B cell (primary cell): ENCODE data around the gene AMBRA1. TPM values are rescaled to one million over a fixed set of nuclear protein-coding genes. Genes with fewer than 3 reads are reported as not detected.

Experiments
- ATAC-seq: fragments of 200-7000 bp; cut with Tn5 transposase; one replicate; pipeline ENCODE4 v1.10.0; 2021; ENCODE audit warnings: low read depth, mild to moderate bottlenecking, moderate number of reproducible peaks, moderate library complexity
- CTCF ChIA-PET: fragments of 350-600 bp; sonication (Branson Sonifier 250); formaldehyde crosslinking; loops from one replicate; lab custom pipeline; 2021; ENCODE audit warnings: antibody characterized with exemption, inconsistent platforms; lab: Charles Lee
- POLR2A ChIA-PET: fragments of 350-600 bp; sonication (Branson Sonifier 250); formaldehyde crosslinking; loops from one replicate; lab custom pipeline; 2021; ENCODE audit warnings: antibody characterized with exemption; lab: Charles Lee
- DNase-seq: peaks from one replicate; pipeline ENCODE4 v3.0.0; 2013
- H2AFZ ChIP-seq: 2 replicates; pipeline ENCODE4 v1.6.1; 2012; ENCODE audit warnings: mild to moderate bottlenecking, low read depth, low read length; ENCODE audit not compliant: insufficient read depth, poor library complexity, severe bottlenecking
- H3K27ac ChIP-seq, 2 donors: 1 replicate in 1 of 2; 2 replicates in 1 of 2; pipeline ENCODE4 v1.5.1; 2012 to 2013; ENCODE audit warnings: low read length in 2 of 2, mild to moderate bottlenecking in 2 of 2, moderate library complexity in 1 of 2
- H3K27me3 ChIP-seq, 4 experiments: fragments of 200-600 bp in 1 of 4; sonication (generic) in 1 of 4; replicated peaks in 1 of 4; 1 replicate in 2 of 4; 2 replicates in 2 of 4; pipeline versions ENCODE4 v1.6.1 to v1.7.0; 2013 to 2016; ENCODE audit warnings: low read length in 3 of 4, mild to moderate bottlenecking in 2 of 4, mixed read lengths in 1 of 4, moderate library complexity in 1 of 4; ENCODE audit not compliant: insufficient read depth in 4 of 4, control insufficient read depth in 3 of 4; ENCODE audit errors: control extremely low read depth in 1 of 4
- H3K36me3 ChIP-seq, 2 experiments: replicated peaks in 1 of 2; 1 replicate in 1 of 2; 2 replicates in 1 of 2; pipeline versions ENCODE4 v1.6.1 to v1.7.1; 2013; ENCODE audit warnings: low read length in 1 of 2; ENCODE audit not compliant: insufficient read depth in 2 of 2, control insufficient read depth in 1 of 2; ENCODE audit errors: control extremely low read depth in 1 of 2, extremely low read depth in 1 of 2
- H3K4me1 ChIP-seq, 2 donors: fragments of 200-600 bp in 1 of 2; sonication (generic) in 1 of 2; 1 replicate in 1 of 2; 2 replicates in 1 of 2; pipeline versions ENCODE4 v1.5.1 to v1.6.1; 2013 to 2017; ENCODE audit warnings: low read length in 2 of 2; ENCODE audit not compliant: control insufficient read depth in 2 of 2, insufficient read depth in 2 of 2
- H3K4me2 ChIP-seq: replicated peaks from 2 replicates; pipeline ENCODE3; 2012; ENCODE audit warnings: mild to moderate bottlenecking, low read depth, low read length; ENCODE audit not compliant: poor library complexity, severe bottlenecking
- H3K4me3 ChIP-seq, 5 experiments: fragments of 200-600 bp in 1 of 5; sonication (generic) in 1 of 5; 1 replicate in 3 of 5; 2 replicates in 2 of 5; pipeline versions ENCODE4 v1.5.1 to v1.7.0; 2011 to 2016; ENCODE audit warnings: low read length in 4 of 5, mild to moderate bottlenecking in 4 of 5, low read depth in 2 of 5, control low read depth in 1 of 5, moderate library complexity in 1 of 5; ENCODE audit not compliant: insufficient read depth in 1 of 5; ENCODE audit errors: control extremely low read depth in 1 of 5, extremely low read depth in 1 of 5
- H3K79me2 ChIP-seq: fragments of 200-600 bp; sonication (generic); one replicate; pipeline ENCODE4 v1.6.0; 2016; ENCODE audit warnings: low read length; ENCODE audit not compliant: control insufficient read depth, insufficient read depth
- H3K9ac ChIP-seq: fragments of 200-600 bp; sonication (generic); 2 replicates; pipeline ENCODE4 v1.6.1; 2017; ENCODE audit warnings: mild to moderate bottlenecking, low read length, moderate library complexity
- H3K9me3 ChIP-seq, 3 donors: one replicate each; pipeline versions ENCODE4 v1.6.1 to v1.7.1; 2013; ENCODE audit warnings: low read length in 2 of 3; ENCODE audit not compliant: control insufficient read depth in 2 of 3, insufficient read depth in 1 of 3; ENCODE audit errors: control extremely low read depth in 1 of 3
- H4K20me1 ChIP-seq: 2 replicates; pipeline ENCODE4 v1.6.0; 2012; ENCODE audit warnings: mild to moderate bottlenecking, low read length; ENCODE audit not compliant: insufficient read depth, control insufficient read depth, poor library complexity, severe bottlenecking
- H3K27ac Mint-ChIP-seq: one replicate; pipeline ENCODE4 v1.8.0; 2021; ENCODE audit warnings: mixed read lengths
- H3K27me3 Mint-ChIP-seq: one replicate; pipeline ENCODE4 v1.8.0; 2021; ENCODE audit warnings: mixed read lengths
- H3K4me1 Mint-ChIP-seq: one replicate; pipeline ENCODE4 v1.8.0; 2021; ENCODE audit warnings: mixed read lengths
- H3K4me3 Mint-ChIP-seq: one replicate; pipeline ENCODE4 v1.8.0; 2021; ENCODE audit warnings: mixed read lengths
- H3K9me3 Mint-ChIP-seq: one replicate; pipeline ENCODE4 v1.8.0; 2022; ENCODE audit warnings: mixed read lengths; ENCODE audit not compliant: insufficient read depth
- EZH2 ChIP-seq: IDR thresholded peaks from 2 replicates; pipeline ENCODE4 v1.6.1; 2012; ENCODE audit warnings: borderline replicate concordance, low read depth, mild to moderate bottlenecking, moderate library complexity, low read length; ENCODE audit not compliant: insufficient read depth, poor library complexity, severe bottlenecking
- WGBS: methylation state at CpG from one replicate; pipeline ENCODE4 v1.1.5; 2013; ENCODE audit warnings: missing lambda C conversion rate; ENCODE audit not compliant: insufficient coverage; 5-methylcytosine and 5-hydroxymethylcytosine counted together
- intact Hi-C: fragments of 100-400 bp; cut with micrococcal nuclease; formaldehyde crosslinking; loops from one replicate; pipeline ENCODE4 v1.10.0; 2022
- polyA plus RNA-seq: library from polyadenylated mRNA; depleted of rRNA; stranded (reverse); fragments of >200 nt; gene quantifications from 2 replicates; pipeline ENCODE4 v1.2.3, GENCODE V29; 2012
- total RNA-seq, 2 donors: library from RNA; stranded (reverse); fragments of 120-200 nt in 1 of 2; gene quantifications; 1 replicate in 1 of 2; 2 replicates in 1 of 2; pipeline versions ENCODE4 v1.2.3 to v1.2.4, GENCODE V29; 2013 to 2022
- TF ChIP-seq, protein P1 (sequence below): fragments of 200-600 bp; IDR thresholded peaks from one replicate; pipeline ENCODE4 v1.8.0; 2022; ENCODE audit warnings: antibody characterized with exemption, mild to moderate bottlenecking

AMBRA1 gene
- total and polyA plus RNA-seq, 2 donors (not counting 1 experiment from before 2014, with no cell fraction given): 13.8 to 36.1 TPM

DNA sequence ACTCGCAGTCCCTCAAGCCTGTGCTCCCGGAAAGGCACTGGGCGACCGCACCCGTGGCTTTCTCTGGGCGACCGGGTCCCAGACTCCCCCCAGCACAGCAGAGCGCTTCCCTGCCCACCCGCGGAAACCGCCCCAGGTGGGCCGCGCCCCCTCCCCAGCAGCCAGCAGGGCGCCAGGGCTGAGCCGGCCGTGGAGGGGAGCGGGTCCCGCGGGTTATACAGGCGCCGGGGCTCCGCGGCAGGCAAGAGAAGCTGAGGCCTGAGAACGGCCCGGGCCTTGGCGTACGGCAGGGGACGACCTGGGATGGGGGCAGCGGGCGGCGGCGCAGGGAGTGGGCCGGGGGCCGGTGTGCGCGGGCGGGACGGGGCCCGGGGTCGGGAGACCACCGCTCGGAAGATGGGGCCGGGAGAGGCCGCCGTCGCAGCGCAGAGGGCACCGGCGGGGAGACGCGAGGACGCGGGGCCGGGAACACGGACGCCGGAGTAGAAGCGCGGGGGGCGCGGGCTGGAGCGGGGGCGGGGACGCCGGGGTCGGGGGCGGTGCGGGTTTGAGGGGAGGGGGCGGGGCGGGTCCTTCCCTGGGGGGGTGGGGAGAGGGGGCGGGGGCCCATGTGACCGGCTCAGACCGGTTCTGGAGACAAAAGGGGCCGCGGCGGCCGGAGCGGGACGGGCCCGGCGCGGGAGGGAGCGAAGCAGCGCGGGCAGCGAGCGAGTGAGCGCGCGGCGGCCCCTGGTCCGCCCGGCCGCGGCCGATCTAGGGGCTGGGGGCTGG, 212.6 kb downstream of the AMBRA1 start, which contains the start of gene MDK:
TSS of gene MDK (plus strand) at position 622 of the 771 bp plus-strand sequence. CDS start 389 bp downstream, outside the sequence.
- no peak for TF ChIP-seq EZH2
- TF ChIP-seq, protein P1, sequence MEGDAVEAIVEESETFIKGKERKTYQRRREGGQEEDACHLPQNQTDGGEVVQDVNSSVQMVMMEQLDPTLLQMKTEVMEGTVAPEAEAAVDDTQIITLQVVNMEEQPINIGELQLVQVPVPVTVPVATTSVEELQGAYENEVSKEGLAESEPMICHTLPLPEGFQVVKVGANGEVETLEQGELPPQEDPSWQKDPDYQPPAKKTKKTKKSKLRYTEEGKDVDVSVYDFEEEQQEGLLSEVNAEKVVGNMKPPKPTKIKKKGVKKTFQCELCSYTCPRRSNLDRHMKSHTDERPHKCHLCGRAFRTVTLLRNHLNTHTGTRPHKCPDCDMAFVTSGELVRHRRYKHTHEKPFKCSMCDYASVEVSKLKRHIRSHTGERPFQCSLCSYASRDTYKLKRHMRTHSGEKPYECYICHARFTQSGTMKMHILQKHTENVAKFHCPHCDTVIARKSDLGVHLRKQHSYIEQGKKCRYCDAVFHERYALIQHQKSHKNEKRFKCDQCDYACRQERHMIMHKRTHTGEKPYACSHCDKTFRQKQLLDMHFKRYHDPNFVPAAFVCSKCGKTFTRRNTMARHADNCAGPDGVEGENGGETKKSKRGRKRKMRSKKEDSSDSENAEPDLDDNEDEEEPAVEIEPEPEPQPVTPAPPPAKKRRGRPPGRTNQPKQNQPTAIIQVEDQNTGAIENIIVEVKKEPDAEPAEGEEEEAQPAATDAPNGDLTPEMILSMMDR: no peak
- peaks cover 0 to 46% (median 23%) of the 10 kb centered on the region in 4 experiments for H3K27me3 ChIP-seq
- H4K20me1 ChIP-seq: no peaks in the 10 kb centered on the region
- H3K4me2 ChIP-seq: peak within 1 kb of the TSS; percentile 100
- Mint-ChIP-seq H3K27me3 (peaks cover 31% of the 10 kb centered on the region), H3K4me3 (peak within 1 kb of the TSS; percentile 85), H3K4me1 (peaks cover 12% of the 10 kb centered on the region), H3K27ac (peak within 1 kb of the TSS; percentile 26), H3K9me3 (no peaks in the 10 kb centered on the region)
- POLR2A ChIA-PET: no interaction called here
- peak; percentile 8 for ATAC-seq
- peaks cover 14 to 15% of the 10 kb centered on the region in 2 donors for H3K4me1 ChIP-seq
- intact Hi-C loops: loop anchor here (5.0 kb wide), 1 partner anchor 34 kb away; the partner anchor contains the start of gene DGKZ
- peak; percentile 31 for DNase-seq
- no peaks in the 10 kb centered on the region for H3K79me2 ChIP-seq
- H2AFZ ChIP-seq: peak within 1 kb of the TSS; percentile 79
- CTCF ChIA-PET: no interaction called here
- peak within 1 kb of the TSS; percentile 34 to 84 (median 69) for H3K4me3 ChIP-seq
- peaks cover 0 to 6% of the 10 kb centered on the region in 2 experiments for H3K36me3 ChIP-seq
- peak within 1 kb of the TSS in 1 of 2 donors; percentile 43 for H3K27ac ChIP-seq
- H3K9me3 ChIP-seq: peaks cover 0 to 24% (median 0%) of the 10 kb centered on the region in 3 donors
- WGBS: under 1% methylated on average over 63 of the region's 96 CpGs
- H3K9ac ChIP-seq: peak within 1 kb of the TSS; percentile 80
